ENCODE data around the gene MAPK11.
"Not testable (repeated sequence)": the region's sequence is repeated elsewhere in the genome, so short reads cannot be mapped to it uniquely, and the experiment has no call there.

Gene MAPK11

GRCh38 chr22:50276143-50276542, 6.0 kb upstream of the MAPK11 start:
- DNase-seq (ENCODE audit: low read depth in 2 of 2): no peak

- no peak for DNase-seq (ENCODE audit: low read depth in 2 of 2)
Observed at GRCh38 chr22:50275181-50276055, 5.2 kb upstream of the MAPK11 start.

GRCh38 chr22:50274771-50275170, 4.6 kb upstream of the MAPK11 start:
- DNase-seq (ENCODE audit: low read depth in 2 of 2): no peak

- no peak for DNase-seq (ENCODE audit: low read depth in 2 of 2)
Observed at GRCh38 chr22:50274311-50274710, 4.1 kb upstream of the MAPK11 start.

GRCh38 chr22:50273781-50274180, 3.6 kb upstream of the MAPK11 start:
- DNase-seq (ENCODE audit: low read depth in 2 of 2): not testable (repeated sequence)

GRCh38 chr22:50273352-50273751, 3.2 kb upstream of the MAPK11 start:
- not testable (repeated sequence) for DNase-seq (ENCODE audit: low read depth in 2 of 2)

GRCh38 chr22:50272044-50272802, 2.0 kb upstream of the MAPK11 start:
- DNase-seq (ENCODE audit: low read depth in 2 of 2): no peak

- peak in 1 of 2 donors; percentile 41 for DNase-seq (ENCODE audit: low read depth in 2 of 2)
Observed at GRCh38 chr22:50271519-50271970, 1.4 kb upstream of the MAPK11 start.

GRCh38 chr22:50270666-50271394, 650 bp upstream of the MAPK11 start:
- DNase-seq (ENCODE audit: low read depth in 2 of 2): peak in 1 of 2 donors; percentile 43

- no peak for DNase-seq (ENCODE audit: low read depth in 2 of 2)
Observed at GRCh38 chr22:50269573-50269969, 609 bp downstream of the MAPK11 start.

- no peak for DNase-seq (ENCODE audit: low read depth in 2 of 2)
Observed at GRCh38 chr22:50268655-50269113, 1.5 kb downstream of the MAPK11 start.

- DNase-seq (ENCODE audit: low read depth in 2 of 2): no peak
Observed at GRCh38 chr22:50267591-50268390, 2.4 kb downstream of the MAPK11 start.

GRCh38 chr22:50266994-50267393, 3.2 kb downstream of the MAPK11 start:
- DNase-seq (ENCODE audit: low read depth in 2 of 2): no peak

GRCh38 chr22:50264946-50265669, 5.1 kb downstream of the MAPK11 start:
- DNase-seq (ENCODE audit: low read depth in 2 of 2): no peak

GRCh38 chr22:50264104-50264745, 6.0 kb downstream of the MAPK11 start:
- no peak for DNase-seq (ENCODE audit: low read depth in 2 of 2)

GRCh38 chr22:50262973-50263617, 7.1 kb downstream of the MAPK11 start:
- DNase-seq (ENCODE audit: low read depth in 2 of 2): no peak

- DNase-seq (ENCODE audit: low read depth in 2 of 2): no peak
Observed at GRCh38 chr22:50262460-50262911, 7.7 kb downstream of the MAPK11 start.

- no peak for DNase-seq (ENCODE audit: low read depth in 2 of 2)
Observed at GRCh38 chr22:50261615-50262459, 8.3 kb downstream of the MAPK11 start, which contains the start of gene MAPK12. TSS of gene MAPK12 (minus strand) at chr22:50261683. CDS start at chr22:50261509, 174 bp downstream.
